Endothelial cell of umbilical vein (primary cell): ENCODE measurements around the gene CNIH1. TPM values are rescaled to one million over a fixed set of nuclear protein-coding genes. Genes with fewer than 3 reads are reported as not detected.
A peak's percentile ranks its signal among the peaks of the same experiment; 100 is the strongest.
"Not testable (repeated sequence)": the region's sequence is repeated elsewhere in the genome, so short reads cannot be mapped to it uniquely, and the experiment has no call there.

Experiments
- BruUV-seq: library from RNA; stranded (reverse); fragments of 400-500 nt; replicated peaks from 2 replicates; lab custom pipeline; 2021; lab: Mats Ljungman, UMichigan
- CTCF ChIA-PET: fragments of 300-600, 350-600 bp; sonication (Branson Sonifier 250); formaldehyde crosslinking; loops from one replicate; lab custom pipeline; 2021; ENCODE audit warnings: antibody characterized with exemption, inconsistent platforms; lab: Charles Lee
- POLR2A ChIA-PET: fragments of 300-600, 350-600 bp; sonication (Branson Sonifier 250); formaldehyde crosslinking; loops from one replicate; lab custom pipeline; 2021; ENCODE audit warnings: antibody characterized with exemption, inconsistent platforms; lab: Charles Lee
- DNase-seq: peaks from one replicate; pipeline ENCODE4 v3.0.0-alpha.2; 2011; ENCODE audit warnings: low read depth, low spot score
- FAIRE-seq: peaks from 2 replicates; lab custom pipeline; 2011; peaks lifted over from hg19 to GRCh38; lab: Jason Lieb, UNC
- H2AFZ ChIP-seq: 2 replicates; pipeline ENCODE4 v1.6.0; 2012; ENCODE audit warnings: low read depth, low read length, control low read depth, inconsistent platforms
- H3K27ac ChIP-seq: 2 replicates; pipeline ENCODE4 v1.5.1; 2011; ENCODE audit warnings: low read depth, mild to moderate bottlenecking, control low read depth, low read length, moderate library complexity; ENCODE audit not compliant: insufficient read depth
- H3K27me3 ChIP-seq, 2 experiments: 2 replicates each; pipeline versions ENCODE4 v1.6.0 to v1.6.1; 2011; ENCODE audit warnings: low read length in 2 of 2, mixed read lengths in 1 of 2; ENCODE audit not compliant: control insufficient read depth in 2 of 2, insufficient read depth in 2 of 2
- H3K36me3 ChIP-seq, 2 experiments: 2 replicates in 1 of 2; 3 replicates in 1 of 2; pipeline ENCODE4 v1.5.1; 2011; ENCODE audit warnings: low read length in 2 of 2, mild to moderate bottlenecking in 1 of 2, moderate library complexity in 1 of 2; ENCODE audit not compliant: control insufficient read depth in 2 of 2, insufficient read depth in 2 of 2; ENCODE audit errors: extremely low read depth in 1 of 2
- H3K4me1 ChIP-seq: 3 replicates; pipeline ENCODE4 v1.5.1; 2011; ENCODE audit warnings: mild to moderate bottlenecking, low read length; ENCODE audit not compliant: control insufficient read depth, insufficient read depth; ENCODE audit errors: extremely low read depth
- H3K4me2 ChIP-seq: 2 replicates; pipeline ENCODE4 v1.6.1; 2011; ENCODE audit warnings: low read length, control low read depth, mixed read lengths; ENCODE audit not compliant: insufficient read depth
- H3K4me3 ChIP-seq, 3 experiments: fragments of 200-600 bp in 1 of 3; sonication (generic), shearing (Covaris generic) in 1 of 3; replicated peaks in 1 of 3; 2 replicates each; pipeline ENCODE4 v1.5.1; 2011 to 2016; ENCODE audit warnings: control low read depth in 3 of 3, low read length in 3 of 3, mild to moderate bottlenecking in 2 of 3, inconsistent platforms in 1 of 3, low read depth in 1 of 3, moderate library complexity in 1 of 3; ENCODE audit not compliant: insufficient read depth in 1 of 3
- H3K79me2 ChIP-seq: 2 replicates; pipeline ENCODE4 v1.6.0; 2012; ENCODE audit warnings: low read length, inconsistent platforms; ENCODE audit not compliant: control insufficient read depth, insufficient read depth
- H3K9ac ChIP-seq: replicated peaks from 2 replicates; pipeline ENCODE3; 2011; ENCODE audit warnings: low read length, control low read depth; ENCODE audit not compliant: insufficient read depth; ENCODE audit errors: extremely low read depth
- H3K9me1 ChIP-seq: replicated peaks from 3 replicates; pipeline ENCODE4 v1.6.0; 2011; ENCODE audit warnings: mild to moderate bottlenecking, low read length; ENCODE audit not compliant: control insufficient read depth, insufficient read depth; ENCODE audit errors: extremely low read depth
- H3K9me3 ChIP-seq: replicated peaks from 2 replicates; pipeline ENCODE4 v1.5.1; 2012; ENCODE audit warnings: low read length, inconsistent platforms; ENCODE audit not compliant: control insufficient read depth, insufficient read depth
- H4K20me1 ChIP-seq: replicated peaks from 2 replicates; pipeline ENCODE3; 2011; ENCODE audit warnings: mild to moderate bottlenecking, low read length; ENCODE audit not compliant: control insufficient read depth, insufficient read depth; ENCODE audit errors: extremely low read depth
- JUN ChIP-seq: IDR thresholded peaks from 2 replicates; pipeline ENCODE4 v1.6.1; 2011; ENCODE audit warnings: borderline replicate concordance, low read depth; ENCODE audit not compliant: insufficient read length, insufficient read depth
- MAX ChIP-seq: IDR thresholded peaks from 2 replicates; pipeline ENCODE4 v1.6.1; 2011; ENCODE audit not compliant: insufficient read depth, insufficient read length
- POLR2AphosphoS5 ChIP-seq: IDR thresholded peaks from 2 replicates; pipeline ENCODE4 v1.6.1; 2012; ENCODE audit warnings: low read depth, mild to moderate bottlenecking, control low read depth, low read length, moderate library complexity; ENCODE audit not compliant: insufficient read depth
- dilution Hi-C: fragments of 300-500 bp; cut with MboI; formaldehyde crosslinking; loops from one replicate; pipeline ENCODE4 v1.15.0; 2019; ENCODE audit warnings: low sequenced_read_pairs; ENCODE audit not compliant: extremely low pct_ligation_motif_present
- intact Hi-C: fragments of 100-400 bp; cut with micrococcal nuclease; formaldehyde crosslinking; loops from one replicate; pipeline ENCODE4 v1.10.0; 2022
- polyA plus RNA-seq, 4 experiments: library from polyadenylated mRNA; depleted of rRNA in 3 of 4; stranded (reverse) in 3 of 4; unstranded in 1 of 4; fragments of >200 nt; gene quantifications; 2 replicates each; pipeline versions ENCODE4 v1.2.1 to v1.2.3, GENCODE V29; 2011 to 2012; ENCODE audit warnings: missing spikeins in 1 of 4
- total RNA-seq: library from RNA; stranded (reverse); gene quantifications from 2 replicates; pipeline ENCODE4 v1.2.3, GENCODE V29; 2021
- TF ChIP-seq, protein P1 (sequence below), 2 donors: IDR thresholded peaks; 1 replicate in 1 of 2; 2 replicates in 1 of 2; pipeline ENCODE4 v1.5.1; 2011; ENCODE audit warnings: low read length in 2 of 2, mild to moderate bottlenecking in 2 of 2, moderate library complexity in 2 of 2, control low read depth in 1 of 2, inconsistent platforms in 1 of 2, low read depth in 1 of 2; ENCODE audit not compliant: insufficient read depth in 1 of 2; ENCODE audit errors: extremely low read depth in 1 of 2

CNIH1 gene
- total and polyA plus RNA-seq, 2 donors (not counting 3 experiments of a cell fraction or from before 2014, with no cell fraction given): 125 to 328 TPM

- DNase-seq (no peak), FAIRE-seq (no peak)
- H2AFZ ChIP-seq: no peak overlapping the region
- H3K9me3 ChIP-seq: no peaks in the 10 kb centered on the region
- ChIA-PET POLR2A (no interaction called here), CTCF (interaction anchor here (0.9 kb wide), 1 partner anchor 14 kb away, joined by 3 read pairs; no protein-coding TSS in a partner anchor)
- H4K20me1 ChIP-seq: no peaks in the 10 kb centered on the region
- no peak overlapping the region for H3K4me2 ChIP-seq
- intact Hi-C loops: no loop called here
- no peak overlapping the region for H3K27ac ChIP-seq
- peaks cover 27 to 33% of the 10 kb centered on the region in 2 experiments for H3K27me3 ChIP-seq
- H3K4me3 ChIP-seq: no peak overlapping the region
- H3K9me1 ChIP-seq: no peaks in the 10 kb centered on the region
- no peaks in the 10 kb centered on the region for H3K4me1 ChIP-seq
- H3K36me3 ChIP-seq: no peaks in the 10 kb centered on the region
- H3K9ac ChIP-seq: no peak overlapping the region
- dilution Hi-C loops: no loop called here
- TF ChIP-seq POLR2AphosphoS5: no peak
- TF ChIP-seq JUN: no peak
- TF ChIP-seq MAX: no peak
- TF ChIP-seq, protein P1, sequence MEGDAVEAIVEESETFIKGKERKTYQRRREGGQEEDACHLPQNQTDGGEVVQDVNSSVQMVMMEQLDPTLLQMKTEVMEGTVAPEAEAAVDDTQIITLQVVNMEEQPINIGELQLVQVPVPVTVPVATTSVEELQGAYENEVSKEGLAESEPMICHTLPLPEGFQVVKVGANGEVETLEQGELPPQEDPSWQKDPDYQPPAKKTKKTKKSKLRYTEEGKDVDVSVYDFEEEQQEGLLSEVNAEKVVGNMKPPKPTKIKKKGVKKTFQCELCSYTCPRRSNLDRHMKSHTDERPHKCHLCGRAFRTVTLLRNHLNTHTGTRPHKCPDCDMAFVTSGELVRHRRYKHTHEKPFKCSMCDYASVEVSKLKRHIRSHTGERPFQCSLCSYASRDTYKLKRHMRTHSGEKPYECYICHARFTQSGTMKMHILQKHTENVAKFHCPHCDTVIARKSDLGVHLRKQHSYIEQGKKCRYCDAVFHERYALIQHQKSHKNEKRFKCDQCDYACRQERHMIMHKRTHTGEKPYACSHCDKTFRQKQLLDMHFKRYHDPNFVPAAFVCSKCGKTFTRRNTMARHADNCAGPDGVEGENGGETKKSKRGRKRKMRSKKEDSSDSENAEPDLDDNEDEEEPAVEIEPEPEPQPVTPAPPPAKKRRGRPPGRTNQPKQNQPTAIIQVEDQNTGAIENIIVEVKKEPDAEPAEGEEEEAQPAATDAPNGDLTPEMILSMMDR (IDR thresholded peaks at IDR 0.05; ENCODE audit: extremely low read depth in 1 of 2, insufficient read depth in 1 of 2, low read depth in 1 of 2, low read length in 2 of 2): no peak
- H3K79me2 ChIP-seq: no peaks in the 10 kb centered on the region
- no TSS peak for BruUV-seq
These were observed 59.4 kb downstream of the CNIH1 start for GRCh38 chr14:54381821-54382220.

DNA sequence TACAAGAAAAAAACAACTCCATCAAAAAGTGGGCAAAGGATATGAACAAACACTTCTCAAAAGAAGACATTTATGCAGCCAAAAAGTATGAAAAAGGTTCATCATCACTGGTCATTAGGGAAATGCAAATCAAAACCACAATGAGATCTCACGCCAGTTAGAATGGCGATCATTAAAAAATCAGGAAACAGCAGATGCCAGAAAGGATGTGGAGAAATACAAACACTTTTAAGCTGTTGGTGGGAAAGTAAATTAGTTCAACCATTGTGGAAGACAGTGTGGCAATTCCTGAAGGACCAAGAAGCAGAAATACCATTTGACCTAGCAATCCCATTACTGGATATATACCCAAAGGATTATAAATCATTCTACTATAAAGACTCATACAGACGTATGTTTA lies 60.6 kb downstream of the CNIH1 start:
- H3K4me2 ChIP-seq, H4K20me1 ChIP-seq, H3K9me3 ChIP-seq, intact Hi-C loops, H2AFZ ChIP-seq, H3K9me1 ChIP-seq, H3K27ac ChIP-seq, dilution Hi-C loops, H3K4me1 ChIP-seq, H3K79me2 ChIP-seq, H3K36me3 ChIP-seq, H3K4me3 ChIP-seq, BruUV-seq, POLR2A ChIA-PET, FAIRE-seq, H3K9ac ChIP-seq: not testable (repeated sequence)
- H3K27me3 ChIP-seq: peaks cover 18 to 26% of the 10 kb centered on the region in 2 experiments
- DNase-seq: peak; percentile 58
- CTCF ChIA-PET: interaction anchor here (0.7 to 3.0 kb wide), 4 partner anchors 10 to 54 kb away, joined by 3 to 7 read pairs (median 4); partner anchors contain the start of gene CDKN3

DNA sequence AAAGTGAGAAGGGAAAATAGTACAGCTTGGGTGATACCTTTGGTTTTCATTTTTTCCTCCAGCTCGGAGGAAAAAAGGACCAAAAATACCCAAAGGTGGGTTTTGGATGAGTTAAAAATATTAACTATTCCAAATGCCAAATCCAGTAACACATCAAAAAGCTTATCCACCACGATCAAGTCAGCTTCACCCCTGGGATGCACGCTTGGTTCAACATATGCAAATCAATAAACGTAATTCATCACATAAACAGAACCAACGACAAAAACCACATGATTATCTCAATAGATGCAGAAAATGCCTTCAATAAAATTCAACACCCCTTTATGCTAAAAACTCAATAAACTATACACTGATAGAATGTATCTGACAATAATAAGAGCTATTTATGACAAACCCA lies 62.3 kb downstream of the CNIH1 start:
- H3K4me2 ChIP-seq, H2AFZ ChIP-seq, BruUV-seq, DNase-seq, H3K27ac ChIP-seq, H3K79me2 ChIP-seq, intact Hi-C loops, H3K9me1 ChIP-seq, H3K4me3 ChIP-seq, FAIRE-seq, H3K9me3 ChIP-seq, H3K9ac ChIP-seq, H4K20me1 ChIP-seq, H3K4me1 ChIP-seq, POLR2A ChIA-PET, dilution Hi-C loops, H3K36me3 ChIP-seq: not testable (repeated sequence)
- CTCF ChIA-PET: interaction anchor here (3.0 kb wide), 1 partner anchor 18 kb away, joined by 7 read pairs; the partner anchor contains the start of gene CDKN3
- peaks cover 17 to 20% of the 10 kb centered on the region in 2 experiments for H3K27me3 ChIP-seq
